ENCODE measurements around the gene ASPN.

The ASPN gene

GRCh38 chr9:92482329-92482728, at the start of gene ASPN:
Gene ASPN, minus strand, starts transcription at chr9:92482506.
- no peak for DNase-seq (ENCODE audit: low read depth)

GRCh38 chr9:92530893-92531292, 48.6 kb upstream of the ASPN start:
- DNase-seq (ENCODE audit: low read depth): no peak

- DNase-seq (ENCODE audit: low read depth): no peak
These were observed 46.8 kb upstream of the ASPN start for GRCh38 chr9:92529124-92529523.

GRCh38 chr9:92528522-92528849, 46.2 kb upstream of the ASPN start:
- DNase-seq (ENCODE audit: low read depth): no peak

- no peak for DNase-seq (ENCODE audit: low read depth)
These were observed 45.7 kb upstream of the ASPN start for GRCh38 chr9:92527832-92528521.

GRCh38 chr9:92527291-92527828, 45.1 kb upstream of the ASPN start:
- no peak for DNase-seq (ENCODE audit: low read depth)

GRCh38 chr9:92525306-92525705, 43.0 kb upstream of the ASPN start:
- no peak for DNase-seq (ENCODE audit: low read depth)

- DNase-seq (ENCODE audit: low read depth): no peak
These were observed 42.6 kb upstream of the ASPN start for GRCh38 chr9:92524881-92525280.

- no peak for DNase-seq (ENCODE audit: low read depth)
These were observed 41.0 kb upstream of the ASPN start for GRCh38 chr9:92522983-92523970.

- DNase-seq (ENCODE audit: low read depth): no peak
These were observed 38.5 kb upstream of the ASPN start for GRCh38 chr9:92520837-92521236.

- no peak for DNase-seq (ENCODE audit: low read depth)
These were observed 35.9 kb upstream of the ASPN start for GRCh38 chr9:92518199-92518598.

- DNase-seq (ENCODE audit: low read depth): no peak
These were observed 34.7 kb upstream of the ASPN start for GRCh38 chr9:92517046-92517445.

- DNase-seq (ENCODE audit: low read depth): no peak
These were observed 34.2 kb upstream of the ASPN start for GRCh38 chr9:92516521-92516920.

GRCh38 chr9:92514635-92515034, 32.3 kb upstream of the ASPN start:
- no peak for DNase-seq (ENCODE audit: low read depth)

- DNase-seq (ENCODE audit: low read depth): no peak
These were observed 31.0 kb upstream of the ASPN start for GRCh38 chr9:92513349-92513748.

GRCh38 chr9:92512622-92513021, 30.3 kb upstream of the ASPN start:
- DNase-seq (ENCODE audit: low read depth): no peak

GRCh38 chr9:92510747-92511146, 28.4 kb upstream of the ASPN start:
- no peak for DNase-seq (ENCODE audit: low read depth)

GRCh38 chr9:92509050-92509449, 26.7 kb upstream of the ASPN start:
- no peak for DNase-seq (ENCODE audit: low read depth)

GRCh38 chr9:92508018-92508820, 25.9 kb upstream of the ASPN start:
- no peak for DNase-seq (ENCODE audit: low read depth)

GRCh38 chr9:92507496-92507895, 25.2 kb upstream of the ASPN start:
- no peak for DNase-seq (ENCODE audit: low read depth)

- no peak for DNase-seq (ENCODE audit: low read depth)
These were observed 24.7 kb upstream of the ASPN start for GRCh38 chr9:92507005-92507404.

- DNase-seq (ENCODE audit: low read depth): no peak
These were observed 24.0 kb upstream of the ASPN start for GRCh38 chr9:92506184-92506857.

Measured in stimulated activated CD8-positive, alpha-beta memory T cell treated with anti-CD3 and anti-CD28 coated beads, Interleukin-4, amount 100 ng/mL, for 24 hours (primary cell).